Astrocyte of the cerebellum (primary cell): Measurements from ENCODE around the gene CAMKMT.
A peak's percentile ranks its signal among the peaks of the same experiment; 100 is the strongest.

Source experiments
- DNase-seq: peaks from one replicate; pipeline ENCODE4 v3.0.0-alpha.2; 2011; ENCODE audit warnings: low read depth
- H3K4me3 ChIP-seq: 2 replicates; pipeline ENCODE4 v1.5.1; 2011; ENCODE audit warnings: mild to moderate bottlenecking, low read depth, low read length, moderate library complexity
- CTCF ChIP-seq: IDR thresholded peaks from 2 replicates; pipeline ENCODE4 v1.5.1; 2012; ENCODE audit warnings: low read length, low read depth, moderate library complexity, mild to moderate bottlenecking; ENCODE audit errors: missing control alignments
- in situ Hi-C: cut with HindIII; loops from 2 replicates; pipeline ENCODE4 v1.10.0; 2017; ENCODE audit warnings: low sequenced_read_pairs

The CAMKMT gene

GRCh38 chr2:44477657-44478414 lies 116.1 kb downstream of the CAMKMT start:
- TF ChIP-seq CTCF: no peak
- DNase-seq: no peak
- in situ Hi-C loops: loop anchor here (5.0 kb wide), 1 partner anchor 484 kb away; no protein-coding TSS in a partner anchor
- no peak overlapping the region for H3K4me3 ChIP-seq

GRCh38 chr2:44479127-44479887 lies 117.6 kb downstream of the CAMKMT start:
- DNase-seq: peak; percentile 87
- no peak overlapping the region for H3K4me3 ChIP-seq
- peak; percentile 100 for TF ChIP-seq CTCF
- in situ Hi-C loops: loop anchor here (5.0 kb wide), 1 partner anchor 483 kb away; no protein-coding TSS in a partner anchor

GRCh38 chr2:44480068-44480467 lies 118.3 kb downstream of the CAMKMT start:
- TF ChIP-seq CTCF: no peak
- DNase-seq: no peak
- no peak overlapping the region for H3K4me3 ChIP-seq
- in situ Hi-C loops: no loop called here

- no peak for TF ChIP-seq CTCF
- in situ Hi-C loops: no loop called here
- no peak overlapping the region for H3K4me3 ChIP-seq
- DNase-seq: no peak
Observed at GRCh38 chr2:44487052-44487451, 125.3 kb downstream of the CAMKMT start.

GRCh38 chr2:44490726-44491125 lies 129.0 kb downstream of the CAMKMT start:
- no peak for DNase-seq
- H3K4me3 ChIP-seq: no peak overlapping the region
- in situ Hi-C loops: no loop called here
- no peak for TF ChIP-seq CTCF

GRCh38 chr2:44494006-44494405 lies 132.3 kb downstream of the CAMKMT start:
- no peak for TF ChIP-seq CTCF
- DNase-seq: no peak
- in situ Hi-C loops: no loop called here
- no peak overlapping the region for H3K4me3 ChIP-seq
